ENCODE data around the gene ETS1. TPM values are rescaled to one million over a fixed set of nuclear protein-coding genes. Genes with fewer than 3 reads are reported as not detected.
A peak's percentile ranks its signal among the peaks of the same experiment; 100 is the strongest.

ETS1 gene
- polyA plus RNA-seq, 4 donors = 5.1 to 31.5 (median 20.9) TPM

- Histone ChIP-seq H3K4me1 (ENCODE audit: control insufficient read depth in 3 of 3, insufficient read depth in 2 of 3, low read depth in 1 of 3, low read length in 2 of 3) (peaks cover 0 to 9% (median 2%) of the 10 kb centered on the region in 3 donors), H3K27ac (ENCODE audit: low read depth in 1 of 3, low read length in 2 of 3) (no peak overlapping the region), H3K36me3 (ENCODE audit: control insufficient read depth in 3 of 3, insufficient read depth in 2 of 3, low read depth in 1 of 3, low read length in 3 of 3) (no peaks in the 10 kb centered on the region), H3K4me3 (ENCODE audit: low read depth in 1 of 3, low read length in 3 of 3) (no peak overlapping the region), H3K9me3 (ENCODE audit: control insufficient read depth in 2 of 2, insufficient read depth in 1 of 2, low read depth in 1 of 2, low read length in 1 of 2) (no peaks in the 10 kb centered on the region), H3K27me3 (ENCODE audit: control insufficient read depth in 3 of 3, insufficient read depth in 3 of 3, low read length in 3 of 3) (peaks cover 0 to 2% (median 0%) of the 10 kb centered on the region in 3 donors)
- 85 to 92% (median 86%) methylated on average over 3 of the region's 3 CpGs for WGBS, 3 donors
- no peak for FAIRE-seq
- no peak for DNase-seq
Observed at GRCh38 chr11:128567130-128567529, 20.2 kb downstream of the ETS1 start.

- DNase-seq = peak; percentile 94 to 96
- H3K27ac ChIP-seq (ENCODE audit: low read depth in 1 of 3, low read length in 2 of 3) = no peak overlapping the region
- peaks cover 0 to 9% (median 2%) of the 10 kb centered on the region in 3 donors for H3K4me1 ChIP-seq (ENCODE audit: control insufficient read depth in 3 of 3, insufficient read depth in 2 of 3, low read depth in 1 of 3, low read length in 2 of 3)
- no peak for FAIRE-seq
- H3K9me3 ChIP-seq (ENCODE audit: control insufficient read depth in 2 of 2, insufficient read depth in 1 of 2, low read depth in 1 of 2, low read length in 1 of 2) = no peaks in the 10 kb centered on the region
- H3K27me3 ChIP-seq (ENCODE audit: control insufficient read depth in 3 of 3, insufficient read depth in 3 of 3, low read length in 3 of 3) = peaks cover 0 to 2% (median 0%) of the 10 kb centered on the region in 3 donors
- no peaks in the 10 kb centered on the region for H3K36me3 ChIP-seq (ENCODE audit: control insufficient read depth in 3 of 3, insufficient read depth in 2 of 3, low read depth in 1 of 3, low read length in 3 of 3)
- WGBS, 3 donors = 16 to 51% (median 36%) methylated on average over 5 of the region's 5 CpGs
- H3K4me3 ChIP-seq (ENCODE audit: low read depth in 1 of 3, low read length in 3 of 3) = no peak overlapping the region
Observed at GRCh38 chr11:128565881-128566280, 21.5 kb downstream of the ETS1 start.

- 88 to 94% (median 93%) methylated on average over 3 of the region's 3 CpGs for WGBS, 3 donors
- Histone ChIP-seq H3K27me3 (ENCODE audit: control insufficient read depth in 3 of 3, insufficient read depth in 3 of 3, low read length in 3 of 3) (peaks cover 0 to 2% (median 0%) of the 10 kb centered on the region in 3 donors), H3K27ac (ENCODE audit: low read depth in 1 of 3, low read length in 2 of 3) (no peak overlapping the region), H3K36me3 (ENCODE audit: control insufficient read depth in 3 of 3, insufficient read depth in 2 of 3, low read depth in 1 of 3, low read length in 3 of 3) (no peaks in the 10 kb centered on the region), H3K4me1 (ENCODE audit: control insufficient read depth in 3 of 3, insufficient read depth in 2 of 3, low read depth in 1 of 3, low read length in 2 of 3) (peaks cover 0 to 9% (median 2%) of the 10 kb centered on the region in 3 donors), H3K4me3 (ENCODE audit: low read depth in 1 of 3, low read length in 3 of 3) (no peak overlapping the region), H3K9me3 (ENCODE audit: control insufficient read depth in 2 of 2, insufficient read depth in 1 of 2, low read depth in 1 of 2, low read length in 1 of 2) (no peaks in the 10 kb centered on the region)
- FAIRE-seq = no peak
- DNase-seq = no peak
Observed at GRCh38 chr11:128564642-128565245, 22.6 kb downstream of the ETS1 start.

GRCh38 chr11:128563942-128564641, 23.3 kb downstream of the ETS1 start:
- Histone ChIP-seq H3K27me3 (ENCODE audit: control insufficient read depth in 3 of 3, insufficient read depth in 3 of 3, low read length in 3 of 3) (peaks cover 0 to 2% (median 0%) of the 10 kb centered on the region in 3 donors), H3K4me3 (ENCODE audit: low read depth in 1 of 3, low read length in 3 of 3) (no peak overlapping the region), H3K27ac (ENCODE audit: low read depth in 1 of 3, low read length in 2 of 3) (no peak overlapping the region), H3K9me3 (ENCODE audit: control insufficient read depth in 2 of 2, insufficient read depth in 1 of 2, low read depth in 1 of 2, low read length in 1 of 2) (no peaks in the 10 kb centered on the region), H3K4me1 (ENCODE audit: control insufficient read depth in 3 of 3, insufficient read depth in 2 of 3, low read depth in 1 of 3, low read length in 2 of 3) (peaks cover 0 to 9% (median 2%) of the 10 kb centered on the region in 3 donors), H3K36me3 (ENCODE audit: control insufficient read depth in 3 of 3, insufficient read depth in 2 of 3, low read depth in 1 of 3, low read length in 3 of 3) (no peaks in the 10 kb centered on the region)
- 52 to 64% (median 60%) methylated on average over 11 of the region's 11 CpGs for WGBS, 3 donors
- no peak for FAIRE-seq
- DNase-seq = peak in 1 of 2 donors; percentile 20

GRCh38 chr11:128563308-128563707, 24.1 kb downstream of the ETS1 start:
- 78 to 88% (median 83%) methylated on average over 5 of the region's 5 CpGs for WGBS, 3 donors
- H3K4me1 ChIP-seq (ENCODE audit: control insufficient read depth in 3 of 3, insufficient read depth in 2 of 3, low read depth in 1 of 3, low read length in 2 of 3) = peaks cover 0 to 9% (median 2%) of the 10 kb centered on the region in 3 donors
- peaks cover 0 to 2% (median 0%) of the 10 kb centered on the region in 3 donors for H3K27me3 ChIP-seq (ENCODE audit: control insufficient read depth in 3 of 3, insufficient read depth in 3 of 3, low read length in 3 of 3)
- no peaks in the 10 kb centered on the region for H3K9me3 ChIP-seq (ENCODE audit: control insufficient read depth in 2 of 2, insufficient read depth in 1 of 2, low read depth in 1 of 2, low read length in 1 of 2)
- no peak for DNase-seq
- no peaks in the 10 kb centered on the region for H3K36me3 ChIP-seq (ENCODE audit: control insufficient read depth in 3 of 3, insufficient read depth in 2 of 3, low read depth in 1 of 3, low read length in 3 of 3)
- H3K27ac ChIP-seq (ENCODE audit: low read depth in 1 of 3, low read length in 2 of 3) = no peak overlapping the region
- no peak for FAIRE-seq
- no peak overlapping the region for H3K4me3 ChIP-seq (ENCODE audit: low read depth in 1 of 3, low read length in 3 of 3)

GRCh38 chr11:128559496-128560103, 27.8 kb downstream of the ETS1 start:
- no peak for FAIRE-seq
- no peaks in the 10 kb centered on the region for H3K4me1 ChIP-seq (ENCODE audit: control insufficient read depth in 3 of 3, insufficient read depth in 2 of 3, low read depth in 1 of 3, low read length in 2 of 3)
- no peaks in the 10 kb centered on the region for H3K36me3 ChIP-seq (ENCODE audit: control insufficient read depth in 3 of 3, insufficient read depth in 2 of 3, low read depth in 1 of 3, low read length in 3 of 3)
- 75 to 80% (median 78%) methylated on average over 3 of the region's 3 CpGs for WGBS, 3 donors
- H3K27me3 ChIP-seq (ENCODE audit: control insufficient read depth in 3 of 3, insufficient read depth in 3 of 3, low read length in 3 of 3) = peaks cover 0 to 2% (median 0%) of the 10 kb centered on the region in 3 donors
- H3K9me3 ChIP-seq (ENCODE audit: control insufficient read depth in 2 of 2, insufficient read depth in 1 of 2, low read depth in 1 of 2, low read length in 1 of 2) = no peaks in the 10 kb centered on the region
- DNase-seq = no peak
- no peak overlapping the region for H3K4me3 ChIP-seq (ENCODE audit: low read depth in 1 of 3, low read length in 3 of 3)
- no peak overlapping the region for H3K27ac ChIP-seq (ENCODE audit: low read depth in 1 of 3, low read length in 2 of 3)

- no peak for FAIRE-seq
- Histone ChIP-seq H3K4me3 (ENCODE audit: low read depth in 1 of 3, low read length in 3 of 3) (no peak overlapping the region), H3K27ac (ENCODE audit: low read depth in 1 of 3, low read length in 2 of 3) (no peak overlapping the region), H3K36me3 (ENCODE audit: control insufficient read depth in 3 of 3, insufficient read depth in 2 of 3, low read depth in 1 of 3, low read length in 3 of 3) (no peaks in the 10 kb centered on the region), H3K9me3 (ENCODE audit: control insufficient read depth in 2 of 2, insufficient read depth in 1 of 2, low read depth in 1 of 2, low read length in 1 of 2) (no peaks in the 10 kb centered on the region), H3K4me1 (ENCODE audit: control insufficient read depth in 3 of 3, insufficient read depth in 2 of 3, low read depth in 1 of 3, low read length in 2 of 3) (peaks cover 0 to 4% (median 3%) of the 10 kb centered on the region in 3 donors), H3K27me3 (ENCODE audit: control insufficient read depth in 3 of 3, insufficient read depth in 3 of 3, low read length in 3 of 3) (no peaks in the 10 kb centered on the region)
- 83 to 95% (median 89%) methylated on average over 2 of the region's 2 CpGs for WGBS, 3 donors
- DNase-seq = peak in 1 of 2 donors; percentile 25
Observed at GRCh38 chr11:128555606-128556005, 31.8 kb downstream of the ETS1 start.

GRCh38 chr11:128553662-128554362, 33.5 kb downstream of the ETS1 start:
- Histone ChIP-seq H3K4me1 (ENCODE audit: control insufficient read depth in 3 of 3, insufficient read depth in 2 of 3, low read depth in 1 of 3, low read length in 2 of 3) (peaks cover 0 to 4% (median 3%) of the 10 kb centered on the region in 3 donors), H3K36me3 (ENCODE audit: control insufficient read depth in 3 of 3, insufficient read depth in 2 of 3, low read depth in 1 of 3, low read length in 3 of 3) (no peaks in the 10 kb centered on the region), H3K27ac (ENCODE audit: low read depth in 1 of 3, low read length in 2 of 3) (peak overlapping the region in 1 of 3 donors; percentile 8), H3K9me3 (ENCODE audit: control insufficient read depth in 2 of 2, insufficient read depth in 1 of 2, low read depth in 1 of 2, low read length in 1 of 2) (no peaks in the 10 kb centered on the region), H3K27me3 (ENCODE audit: control insufficient read depth in 3 of 3, insufficient read depth in 3 of 3, low read length in 3 of 3) (no peaks in the 10 kb centered on the region), H3K4me3 (ENCODE audit: low read depth in 1 of 3, low read length in 3 of 3) (no peak overlapping the region)
- WGBS, 3 donors = 50 to 74% (median 72%) methylated on average over 10 of the region's 10 CpGs
- peak in 1 of 2 donors; percentile 47 for DNase-seq
- FAIRE-seq = no peak

Measured in small intestine (tissue), 7 donors.